SH-SY5Y (cell line): ENCODE data around the gene RNF113B.

ENCODE experiments used
- GATA2 ChIP-seq: IDR thresholded peaks from 2 replicates; pipeline ENCODE4 v1.6.1; 2011; ENCODE audit warnings: mild to moderate bottlenecking, low read depth, low read length
- GATA3 ChIP-seq: IDR thresholded peaks from 2 replicates; pipeline ENCODE4 v1.6.1; 2011; ENCODE audit warnings: low read depth, mild to moderate bottlenecking, low read length, moderate library complexity

- TF ChIP-seq GATA3 = no peak
- TF ChIP-seq GATA2 = no peak
Observed at GRCh38 chr13:98142380-98143156, 34.5 kb downstream of the RNF113B start, which contains the start of gene FARP1.
